Right atrium auricular region (tissue), 2 donors: ENCODE measurements around the gene WDR87. TPM values are rescaled to one million over a fixed set of nuclear protein-coding genes. Genes with fewer than 3 reads are reported as not detected.

Source experiments
- DNase-seq: peaks from one replicate; pipeline ENCODE4 v3.0.0-alpha.2; 2019; ENCODE audit warnings: low spot score
- H3K27ac ChIP-seq, 2 donors: fragments of 200-600 bp; sonication (generic); 1 replicate in 1 of 2; 2 replicates in 1 of 2; pipeline ENCODE4 v1.5.1; 2016 to 2019
- H3K27me3 ChIP-seq, 2 donors: fragments of 200-600 bp; sonication (generic); one replicate each; pipeline versions ENCODE4 v1.5.1 to v1.6.0; 2017 to 2019
- H3K36me3 ChIP-seq: fragments of 200-600 bp; sonication (generic); one replicate; pipeline ENCODE4 v1.5.1; 2016
- H3K4me1 ChIP-seq, 2 donors: fragments of 200-600 bp; sonication (generic); one replicate each; pipeline versions ENCODE4 v1.5.1 to v1.6.0; 2017 to 2019
- H3K4me3 ChIP-seq, 2 donors: fragments of 200-600 bp; sonication (generic); 1 replicate in 1 of 2; 2 replicates in 1 of 2; pipeline ENCODE4 v1.5.1; 2017 to 2019; ENCODE audit warnings: mild to moderate bottlenecking in 1 of 2, moderate library complexity in 1 of 2
- H3K9me3 ChIP-seq, 2 donors: fragments of 200-600 bp; sonication (generic); one replicate each; pipeline ENCODE4 v1.5.1; 2019
- total RNA-seq, 2 donors: library from RNA; depleted of rRNA; stranded (reverse); fragments of >200 nt; gene quantifications; one replicate each; pipeline ENCODE4 v1.1.0, GENCODE V29; 2016
- TF ChIP-seq, protein P1 (sequence below), 2 donors: fragments of 200-600 bp; sonication (generic); IDR thresholded peaks; one replicate each; pipeline ENCODE4 v1.5.1; 2019; ENCODE audit warnings: antibody characterized with exemption in 2 of 2

Gene WDR87
- total RNA-seq, 2 donors from 2014 or later = not detected

- H3K27ac ChIP-seq = no peak overlapping the region
- no peaks in the 10 kb centered on the region for H3K36me3 ChIP-seq
- no peak overlapping the region for H3K4me3 ChIP-seq
- TF ChIP-seq, protein P1, sequence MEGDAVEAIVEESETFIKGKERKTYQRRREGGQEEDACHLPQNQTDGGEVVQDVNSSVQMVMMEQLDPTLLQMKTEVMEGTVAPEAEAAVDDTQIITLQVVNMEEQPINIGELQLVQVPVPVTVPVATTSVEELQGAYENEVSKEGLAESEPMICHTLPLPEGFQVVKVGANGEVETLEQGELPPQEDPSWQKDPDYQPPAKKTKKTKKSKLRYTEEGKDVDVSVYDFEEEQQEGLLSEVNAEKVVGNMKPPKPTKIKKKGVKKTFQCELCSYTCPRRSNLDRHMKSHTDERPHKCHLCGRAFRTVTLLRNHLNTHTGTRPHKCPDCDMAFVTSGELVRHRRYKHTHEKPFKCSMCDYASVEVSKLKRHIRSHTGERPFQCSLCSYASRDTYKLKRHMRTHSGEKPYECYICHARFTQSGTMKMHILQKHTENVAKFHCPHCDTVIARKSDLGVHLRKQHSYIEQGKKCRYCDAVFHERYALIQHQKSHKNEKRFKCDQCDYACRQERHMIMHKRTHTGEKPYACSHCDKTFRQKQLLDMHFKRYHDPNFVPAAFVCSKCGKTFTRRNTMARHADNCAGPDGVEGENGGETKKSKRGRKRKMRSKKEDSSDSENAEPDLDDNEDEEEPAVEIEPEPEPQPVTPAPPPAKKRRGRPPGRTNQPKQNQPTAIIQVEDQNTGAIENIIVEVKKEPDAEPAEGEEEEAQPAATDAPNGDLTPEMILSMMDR (IDR thresholded peaks at IDR 0.05) = no peak
- no peaks in the 10 kb centered on the region for H3K9me3 ChIP-seq
- no peak for DNase-seq
- no peaks in the 10 kb centered on the region for H3K27me3 ChIP-seq
- no peaks in the 10 kb centered on the region for H3K4me1 ChIP-seq
Observed at GRCh38 chr19:37914908-37915307, 8.5 kb upstream of the WDR87 start.

DNA sequence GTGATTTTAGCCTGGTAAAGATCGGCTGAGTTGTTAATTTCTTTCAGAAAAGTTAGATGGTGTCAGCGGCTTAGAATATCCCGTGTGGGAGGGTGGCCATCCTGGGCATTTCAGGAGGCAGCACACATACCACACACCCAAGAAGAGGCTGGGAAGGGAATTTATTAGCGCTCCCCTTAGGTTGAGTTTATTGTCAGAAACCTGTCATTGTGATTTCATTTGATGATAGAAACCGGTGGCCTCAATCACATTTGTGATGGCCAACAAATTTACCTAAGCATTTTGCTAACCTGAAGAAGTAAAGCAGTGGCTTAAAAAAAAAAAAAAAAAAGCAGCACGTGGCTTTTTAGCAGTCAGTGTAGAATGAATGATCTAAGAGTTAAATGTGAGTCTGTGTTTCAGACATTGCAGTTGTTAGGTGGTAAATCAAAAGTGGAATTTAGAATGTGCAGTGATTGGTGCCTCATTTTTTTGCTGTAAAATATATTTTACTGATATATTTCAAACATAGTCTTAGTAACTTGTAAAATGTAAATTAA, 3.3 kb upstream of the WDR87 start:
- Histone ChIP-seq H3K36me3 (no peaks in the 10 kb centered on the region), H3K9me3 (no peaks in the 10 kb centered on the region), H3K4me1 (peaks cover 0 to 19% of the 10 kb centered on the region in 2 donors), H3K4me3 (no peak overlapping the region), H3K27ac (no peak overlapping the region), H3K27me3 (no peaks in the 10 kb centered on the region)
- TF ChIP-seq, protein P1 (IDR thresholded peaks at IDR 0.05) = no peak
- DNase-seq = no peak

- peaks cover 0 to 19% of the 10 kb centered on the region in 2 donors for H3K4me1 ChIP-seq
- peak overlapping the region; percentile 79 to 96 for H3K4me3 ChIP-seq
- TF ChIP-seq, protein P1 (IDR thresholded peaks at IDR 0.05) = no peak
- no peaks in the 10 kb centered on the region for H3K27me3 ChIP-seq
- peak overlapping the region; percentile 76 to 80 for H3K27ac ChIP-seq
- no peaks in the 10 kb centered on the region for H3K36me3 ChIP-seq
- no peaks in the 10 kb centered on the region for H3K9me3 ChIP-seq
- DNase-seq = no peak
Observed at GRCh38 chr19:37907735-37908455, 1.5 kb upstream of the WDR87 start.

DNA sequence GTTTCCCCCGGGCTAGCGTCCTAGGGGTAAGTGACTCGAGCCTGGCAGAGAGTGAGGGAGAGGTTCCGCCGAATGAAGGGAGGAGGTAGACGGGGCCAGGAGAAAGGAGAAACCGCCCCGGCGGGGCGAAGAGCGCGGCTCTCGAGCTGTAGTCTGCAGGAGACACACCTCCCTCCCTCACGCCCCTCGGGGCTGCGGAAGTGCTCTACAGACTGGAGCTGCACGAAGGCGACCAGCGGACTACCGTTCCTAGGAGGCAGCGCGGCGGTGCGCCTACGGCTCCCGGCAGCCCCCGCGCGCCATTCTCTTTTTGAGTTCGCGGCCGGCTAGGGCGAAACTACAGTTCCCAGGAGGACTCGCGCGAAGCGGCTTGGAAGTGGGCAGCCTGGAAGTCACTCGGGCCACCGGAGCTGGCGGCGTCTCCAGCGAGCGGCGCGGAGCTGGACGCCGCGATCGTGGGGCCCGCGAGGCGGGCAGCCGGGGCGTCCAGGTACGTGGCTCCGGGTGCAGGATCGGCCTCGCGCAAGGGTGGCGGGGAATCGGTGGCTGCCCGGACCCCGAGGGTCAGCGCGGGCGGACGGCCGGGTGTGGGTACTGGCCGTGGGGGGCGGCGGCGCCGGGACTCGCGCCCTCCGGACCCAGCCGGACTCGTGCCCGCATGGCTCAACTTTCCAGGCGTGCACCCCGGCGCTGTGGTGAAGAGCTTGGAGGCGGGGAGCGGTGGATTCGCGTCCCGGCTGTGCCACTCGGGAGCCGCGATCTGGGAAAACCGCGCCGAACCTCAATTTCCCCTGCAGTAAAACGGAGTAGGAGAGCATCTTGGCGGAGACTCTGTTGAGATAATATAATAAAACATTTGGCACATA, 708 bp upstream of the WDR87 start, which contains the start of gene SIPA1L3:
SIPA1L3 (plus strand) TSS at position 340 of the 866 bp plus-strand sequence. CDS start 174,358 bp downstream, outside the sequence.
- no peaks in the 10 kb centered on the region for H3K9me3 ChIP-seq
- TF ChIP-seq, protein P1 (IDR thresholded peaks at IDR 0.05) = no peak
- peaks cover 0 to 19% of the 10 kb centered on the region in 2 donors for H3K4me1 ChIP-seq
- H3K27ac ChIP-seq = peak within 1 kb of the TSS; percentile 76 to 80
- H3K27me3 ChIP-seq = no peaks in the 10 kb centered on the region
- H3K36me3 ChIP-seq = no peaks in the 10 kb centered on the region
- DNase-seq = peak; percentile 94
- peak within 1 kb of the TSS; percentile 79 to 96 for H3K4me3 ChIP-seq

DNA sequence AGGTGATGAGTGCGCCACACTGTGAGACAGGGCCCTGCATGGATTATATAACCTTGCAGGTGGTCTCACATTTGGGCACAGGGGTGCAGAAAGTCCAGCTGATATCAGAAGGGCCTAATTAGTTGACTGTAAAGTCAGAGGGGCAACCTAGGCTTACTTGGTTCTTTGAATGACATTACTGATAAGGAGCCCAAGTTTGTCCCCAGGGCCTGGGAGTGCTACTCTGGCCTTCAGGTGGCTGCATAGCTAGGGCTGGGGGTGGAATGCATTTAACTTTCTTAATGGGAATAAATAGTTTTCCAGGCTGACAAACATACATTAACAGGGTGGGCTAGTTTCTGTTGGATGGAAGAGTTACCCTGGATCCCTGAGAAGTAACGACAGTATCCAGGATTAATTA, 3.3 kb downstream of the WDR87 start:
- H3K4me1 ChIP-seq = peaks cover 0 to 15% of the 10 kb centered on the region in 2 donors
- no peaks in the 10 kb centered on the region for H3K9me3 ChIP-seq
- H3K4me3 ChIP-seq = no peak overlapping the region
- H3K27ac ChIP-seq = no peak overlapping the region
- H3K36me3 ChIP-seq = no peaks in the 10 kb centered on the region
- TF ChIP-seq, protein P1 (IDR thresholded peaks at IDR 0.05) = no peak
- no peaks in the 10 kb centered on the region for H3K27me3 ChIP-seq
- DNase-seq = no peak
